A673 (cell line): ENCODE data around the gene FOXJ3.

ENCODE experiments used
- EZH2 ChIP-seq: fragments of 200-600 bp; sonication (generic); IDR thresholded peaks from 2 replicates; pipeline ENCODE4 v1.6.1; 2017; ENCODE audit warnings: borderline replicate concordance, low read depth, mild to moderate bottlenecking, mixed read lengths, antibody characterized with exemption, low read length; ENCODE audit not compliant: poor library complexity, severe bottlenecking
- TF ChIP-seq, protein P1 (sequence below): fragments of 300-800, 200-600 bp; sonication (generic); conservative IDR thresholded peaks from 2 replicates; pipeline ENCODE4 v1.5.1; 2017; ENCODE audit warnings: low read depth, mild to moderate bottlenecking, antibody characterized with exemption, low read length, moderate library complexity, mixed read lengths

DNA sequence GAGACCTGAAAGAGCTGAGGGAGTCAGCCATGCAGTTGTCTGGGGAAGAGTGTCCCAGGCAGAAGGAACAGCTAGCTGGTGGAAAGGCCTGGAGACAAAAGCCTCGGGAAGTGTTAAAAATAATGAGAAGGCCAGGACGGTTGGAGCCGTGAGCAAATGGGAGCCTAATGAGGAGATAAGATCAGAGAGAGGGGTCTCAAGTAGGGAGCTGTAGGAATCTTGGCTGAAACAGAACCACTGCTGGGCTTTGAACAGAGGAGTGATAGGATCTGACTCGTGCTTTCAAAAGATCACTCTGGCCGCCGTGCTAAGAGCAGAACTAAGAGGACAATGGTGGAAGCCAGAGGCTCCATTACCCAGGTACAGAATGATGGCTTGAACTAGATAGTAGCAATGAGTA is 1.9 kb upstream of the FOXJ3 start:
- TF ChIP-seq, protein P1, sequence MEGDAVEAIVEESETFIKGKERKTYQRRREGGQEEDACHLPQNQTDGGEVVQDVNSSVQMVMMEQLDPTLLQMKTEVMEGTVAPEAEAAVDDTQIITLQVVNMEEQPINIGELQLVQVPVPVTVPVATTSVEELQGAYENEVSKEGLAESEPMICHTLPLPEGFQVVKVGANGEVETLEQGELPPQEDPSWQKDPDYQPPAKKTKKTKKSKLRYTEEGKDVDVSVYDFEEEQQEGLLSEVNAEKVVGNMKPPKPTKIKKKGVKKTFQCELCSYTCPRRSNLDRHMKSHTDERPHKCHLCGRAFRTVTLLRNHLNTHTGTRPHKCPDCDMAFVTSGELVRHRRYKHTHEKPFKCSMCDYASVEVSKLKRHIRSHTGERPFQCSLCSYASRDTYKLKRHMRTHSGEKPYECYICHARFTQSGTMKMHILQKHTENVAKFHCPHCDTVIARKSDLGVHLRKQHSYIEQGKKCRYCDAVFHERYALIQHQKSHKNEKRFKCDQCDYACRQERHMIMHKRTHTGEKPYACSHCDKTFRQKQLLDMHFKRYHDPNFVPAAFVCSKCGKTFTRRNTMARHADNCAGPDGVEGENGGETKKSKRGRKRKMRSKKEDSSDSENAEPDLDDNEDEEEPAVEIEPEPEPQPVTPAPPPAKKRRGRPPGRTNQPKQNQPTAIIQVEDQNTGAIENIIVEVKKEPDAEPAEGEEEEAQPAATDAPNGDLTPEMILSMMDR = no peak
- no peak for TF ChIP-seq EZH2
